ENCODE data around the gene CHST3. TPM values are rescaled to one million over a fixed set of nuclear protein-coding genes. Genes with fewer than 3 reads are reported as not detected.

The CHST3 gene, protein sequence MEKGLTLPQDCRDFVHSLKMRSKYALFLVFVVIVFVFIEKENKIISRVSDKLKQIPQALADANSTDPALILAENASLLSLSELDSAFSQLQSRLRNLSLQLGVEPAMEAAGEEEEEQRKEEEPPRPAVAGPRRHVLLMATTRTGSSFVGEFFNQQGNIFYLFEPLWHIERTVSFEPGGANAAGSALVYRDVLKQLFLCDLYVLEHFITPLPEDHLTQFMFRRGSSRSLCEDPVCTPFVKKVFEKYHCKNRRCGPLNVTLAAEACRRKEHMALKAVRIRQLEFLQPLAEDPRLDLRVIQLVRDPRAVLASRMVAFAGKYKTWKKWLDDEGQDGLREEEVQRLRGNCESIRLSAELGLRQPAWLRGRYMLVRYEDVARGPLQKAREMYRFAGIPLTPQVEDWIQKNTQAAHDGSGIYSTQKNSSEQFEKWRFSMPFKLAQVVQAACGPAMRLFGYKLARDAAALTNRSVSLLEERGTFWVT
- 32.7 to 41.9 TPM (median 36.2 TPM) in 5 replicates for total RNA-seq (2022; extraction: Qiagen RNA extraction; ENCODE audit: low read depth)

DNA sequence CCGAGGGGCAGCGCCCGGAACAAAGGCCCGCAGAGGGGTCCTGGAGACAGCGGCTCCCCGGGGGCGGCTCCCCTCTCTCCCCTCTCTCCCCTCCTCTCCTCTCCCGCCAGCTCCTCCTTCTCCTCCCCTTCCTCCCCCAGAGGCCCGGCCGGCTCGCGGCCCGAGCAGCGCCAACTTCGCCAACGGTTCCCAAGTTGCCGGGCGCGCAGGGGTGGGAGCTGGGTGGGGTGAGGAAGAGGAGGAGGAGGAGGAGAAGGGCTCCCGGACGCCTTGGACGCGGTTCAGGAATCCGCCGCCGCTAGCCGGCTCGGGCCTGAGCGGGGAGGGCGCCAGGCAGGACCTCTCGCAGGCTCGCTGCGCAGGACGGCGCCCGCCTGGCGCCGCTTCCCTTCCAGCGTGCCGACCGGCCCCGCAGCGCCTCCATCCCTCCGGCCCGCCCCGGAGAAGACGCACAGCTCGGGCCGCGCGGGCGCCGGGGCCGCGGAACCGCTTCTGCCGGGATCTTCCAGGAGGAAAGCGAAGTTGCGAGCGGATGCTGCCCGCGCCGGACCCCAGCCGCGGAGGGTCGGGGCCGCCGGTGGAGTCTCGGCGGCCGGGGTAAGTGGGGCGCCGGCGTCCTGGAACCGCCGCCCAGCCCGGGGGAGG, at the start of gene CHST3:
TSS of gene CHST3 (plus strand) at position 298 of the 645 bp plus-strand sequence. CDS start 41,448 bp downstream, outside the sequence.

Other genes with a start within 250 kb of the CHST3 start
- gene C10orf105, start 244.6 kb upstream of the CHST3 start, total RNA-seq (2022; extraction: Qiagen RNA extraction; ENCODE audit: low read depth) = not detected in 5 replicates
- gene VSIR, start 190.9 kb upstream of the CHST3 start, total RNA-seq (2022; extraction: Qiagen RNA extraction; ENCODE audit: low read depth) = 20.8 to 33.9 TPM (median 26.7 TPM) in 5 replicates
- 789 to 978 TPM (median 862 TPM) in 5 replicates for gene PSAP, start 113.1 kb upstream of the CHST3 start, total RNA-seq (2022; extraction: Qiagen RNA extraction; ENCODE audit: low read depth)
- gene SPOCK2, start 124.2 kb downstream of the CHST3 start, total RNA-seq (2022; extraction: Qiagen RNA extraction; ENCODE audit: low read depth) = 0.17 to 0.46 TPM (median 0.35 TPM) in 5 replicates

All from A549 treated with RU486 at 1 μM for 4 hours (cell line).